ENCODE measurements around the gene ITSN2.

ITSN2 gene

GRCh38 chr2:24169023-24169422 is 191.3 kb downstream of the ITSN2 start:
- no peak for DNase-seq

- DNase-seq = no peak
Observed at GRCh38 chr2:24164416-24164973, 195.8 kb downstream of the ITSN2 start.

DNA sequence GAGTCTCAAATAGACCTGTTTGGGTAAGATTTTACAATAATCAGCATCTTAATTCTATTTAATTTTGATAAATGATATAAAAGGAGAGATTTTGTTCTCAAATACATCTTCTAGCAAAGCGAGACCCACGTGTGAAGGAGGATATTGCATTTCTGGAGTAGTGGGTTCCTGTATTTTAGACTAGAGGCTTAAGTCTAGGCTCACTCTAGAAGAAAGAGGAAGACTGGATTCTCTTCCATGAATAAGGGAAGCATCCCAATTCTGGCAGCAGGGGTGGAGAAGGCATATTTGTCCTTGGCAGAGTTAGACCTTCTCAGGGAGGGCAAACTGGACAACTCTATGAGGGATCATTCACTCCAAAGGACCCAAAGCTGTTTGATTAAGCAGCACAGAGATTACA is 196.7 kb downstream of the ITSN2 start:
- DNase-seq = no peak

GRCh38 chr2:24163186-24163585 is 197.2 kb downstream of the ITSN2 start:
- DNase-seq = no peak

- no peak for DNase-seq
Observed at GRCh38 chr2:24162494-24162893, 197.8 kb downstream of the ITSN2 start.

DNA sequence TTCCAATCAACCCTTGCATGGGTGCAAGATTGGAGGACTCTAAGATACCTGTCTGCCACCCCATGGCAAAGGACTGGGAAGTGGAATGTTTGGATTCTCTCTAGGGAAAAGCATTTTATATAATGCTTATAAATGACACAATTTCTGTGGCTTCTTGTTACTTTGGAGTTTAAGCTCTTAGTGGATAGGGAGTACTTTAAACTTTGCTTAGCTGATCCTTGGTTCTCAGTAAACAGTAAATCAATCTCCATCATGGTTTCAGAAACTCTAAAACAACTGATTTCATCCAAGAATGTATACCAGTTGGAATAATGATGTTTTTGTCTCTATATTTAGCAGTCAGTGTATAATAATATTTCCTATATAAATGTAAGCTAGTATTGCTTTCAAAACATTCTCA is 199.6 kb downstream of the ITSN2 start:
- DNase-seq = no peak

- DNase-seq = no peak
Observed at GRCh38 chr2:24159708-24160107, 200.6 kb downstream of the ITSN2 start.

DNA sequence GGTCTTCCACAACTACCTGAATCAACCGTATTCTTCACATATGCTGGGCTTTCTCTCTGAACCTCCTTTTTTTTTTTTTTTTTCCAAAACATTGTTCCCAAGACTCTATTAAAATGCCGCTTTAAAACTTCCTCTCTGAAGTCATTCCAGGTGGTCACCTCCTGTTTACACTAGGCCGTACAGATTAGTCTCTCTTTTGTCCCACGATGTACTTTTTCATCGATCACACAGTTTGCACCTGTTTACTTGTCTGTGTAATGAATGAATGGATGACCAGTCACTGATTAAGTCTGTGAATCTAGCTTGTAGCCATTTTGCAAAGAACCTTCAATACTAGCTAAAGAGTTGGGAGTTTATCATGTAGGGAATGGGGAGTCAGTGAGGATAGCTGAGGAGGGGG is 202.2 kb downstream of the ITSN2 start:
- DNase-seq = no peak

GRCh38 chr2:24153478-24153877 is 206.9 kb downstream of the ITSN2 start:
- DNase-seq = no peak

Data from NK-92 treated with Interleukin-12 subunit alpha and Interleukin-12 subunit beta, amount 100 ng/mL, for 24 hours (cell line).